ENCODE results near the gene PLBD2. TPM values are rescaled to one million over a fixed set of nuclear protein-coding genes. Genes with fewer than 3 reads are reported as not detected.

PLBD2 gene
- total RNA-seq, 1 experiment from 2014 or later = 31.4 TPM

GRCh38 chr12:113347892-113348291, 10.5 kb upstream of the PLBD2 start:
- H2BK12ac ChIP-seq (ENCODE audit: insufficient read length, low read depth, low read length) = no peak overlapping the region
- no peak overlapping the region for H3K9ac ChIP-seq (ENCODE audit: extremely low read depth, insufficient read length, low read length)
- H3K23ac ChIP-seq (ENCODE audit: insufficient read length, low read depth, low read length) = no peak overlapping the region
- no peak overlapping the region for H3K18ac ChIP-seq (ENCODE audit: insufficient read length, low read depth, low read length)
- no peaks in the 10 kb centered on the region for H3K79me1 ChIP-seq (ENCODE audit: insufficient read depth, low read depth, low read length, poor library complexity, severe bottlenecking)
- no peak overlapping the region for H3K27ac ChIP-seq (ENCODE audit: insufficient read length, low read depth, low read length)
- no peak overlapping the region for H4K91ac ChIP-seq (ENCODE audit: insufficient read length, low read depth, low read length)
- H3K14ac ChIP-seq (ENCODE audit: insufficient read depth, low read length) = no peak overlapping the region
- H2BK20ac ChIP-seq (ENCODE audit: low read depth, low read length, poor library complexity, severe bottlenecking) = no peak overlapping the region
- no peak overlapping the region for H2BK5ac ChIP-seq (ENCODE audit: insufficient read length, low read length)
- no peaks in the 10 kb centered on the region for H3K27me3 ChIP-seq (ENCODE audit: insufficient read depth, low read length)
- no peaks in the 10 kb centered on the region for H3K79me2 ChIP-seq (ENCODE audit: insufficient read depth, low read length)
- H3K56ac ChIP-seq (ENCODE audit: insufficient read length, low read depth, low read length) = no peak overlapping the region
- Mint-ChIP-seq H3K9me3 (no peaks in the 10 kb centered on the region), H3K27ac (no peak overlapping the region), H3K36me3 (ENCODE audit: insufficient read depth in 1 of 3, low read depth in 3 of 3) (no peaks in the 10 kb centered on the region), H3K27me3 (ENCODE audit: low read depth) (peaks cover 8% of the 10 kb centered on the region), H3K4me3 (no peak overlapping the region), H3K4me1 (peaks cover 7 to 23% of the 10 kb centered on the region in 2 experiments)
- no peaks in the 10 kb centered on the region for H3K9me3 ChIP-seq (ENCODE audit: control insufficient read depth, low read depth, low read length)
- no peak overlapping the region for H4K5ac ChIP-seq (ENCODE audit: insufficient read length, low read depth, low read length)
- no peak for TF ChIP-seq CTCF (conservative IDR thresholded peaks at IDR 0.05)
- no peak overlapping the region for H2AFZ ChIP-seq (ENCODE audit: low read length)
- WGBS (ENCODE audit: extremely low coverage, insufficient read length, low lambda C conversion rate) = no CpG with 5 or more reads among the region's 2 CpGs
- no peaks in the 10 kb centered on the region; the same call in 1 of the 2 replicates for H3K4me1 ChIP-seq (ENCODE audit: insufficient read depth, low read length)
- H3K23me2 ChIP-seq (ENCODE audit: insufficient read length, low read depth, low read length, poor library complexity, severe bottlenecking) = no peaks in the 10 kb centered on the region
- no peak overlapping the region for H2AK5ac ChIP-seq (ENCODE audit: insufficient read length, low read length)
- H4K8ac ChIP-seq (replicated peaks; ENCODE audit: insufficient read length, low read depth, low read length) = no peak overlapping the region
- no peak for DNase-seq
- no peak overlapping the region for H3K4ac ChIP-seq (ENCODE audit: low read depth, low read length)
- H2BK15ac ChIP-seq (ENCODE audit: low read depth, low read length) = no peak overlapping the region
- H4K20me1 ChIP-seq (ENCODE audit: control insufficient read depth, insufficient read depth, insufficient read length) = no peaks in the 10 kb centered on the region
- H2BK120ac ChIP-seq (ENCODE audit: low read depth, low read length, poor library complexity, severe bottlenecking) = no peak overlapping the region
- no peak overlapping the region for H3T11ph ChIP-seq (ENCODE audit: low read length)
- H3K4me2 ChIP-seq (ENCODE audit: insufficient read depth, insufficient read length, low read length) = no peak overlapping the region
